Erythroblast (primary cell): Measurements from ENCODE around the gene NR2C2.

Experiments used
- GATA1 ChIP-seq: IDR thresholded peaks from 2 replicates; pipeline ENCODE4 v1.6.1; 2011; ENCODE audit warnings: low read depth, mild to moderate bottlenecking, control low read depth, low read length, moderate library complexity
- POLR2A ChIP-seq: IDR thresholded peaks from 2 replicates; pipeline ENCODE4 v1.6.1; 2011; ENCODE audit warnings: mild to moderate bottlenecking, low read length

- TF ChIP-seq POLR2A (no peak), GATA1 (no peak)
These were observed 26.3 kb upstream of the NR2C2 start for GRCh38 chr3:14921034-14921616.
